NCI-H2107 (cell line): ENCODE data around the gene KCNK4.

ENCODE experiments used
- DNase-seq: peaks from one replicate; lab custom pipeline; 2025; lab: John Stamatoyannopoulos, UW

KCNK4 gene

DNA sequence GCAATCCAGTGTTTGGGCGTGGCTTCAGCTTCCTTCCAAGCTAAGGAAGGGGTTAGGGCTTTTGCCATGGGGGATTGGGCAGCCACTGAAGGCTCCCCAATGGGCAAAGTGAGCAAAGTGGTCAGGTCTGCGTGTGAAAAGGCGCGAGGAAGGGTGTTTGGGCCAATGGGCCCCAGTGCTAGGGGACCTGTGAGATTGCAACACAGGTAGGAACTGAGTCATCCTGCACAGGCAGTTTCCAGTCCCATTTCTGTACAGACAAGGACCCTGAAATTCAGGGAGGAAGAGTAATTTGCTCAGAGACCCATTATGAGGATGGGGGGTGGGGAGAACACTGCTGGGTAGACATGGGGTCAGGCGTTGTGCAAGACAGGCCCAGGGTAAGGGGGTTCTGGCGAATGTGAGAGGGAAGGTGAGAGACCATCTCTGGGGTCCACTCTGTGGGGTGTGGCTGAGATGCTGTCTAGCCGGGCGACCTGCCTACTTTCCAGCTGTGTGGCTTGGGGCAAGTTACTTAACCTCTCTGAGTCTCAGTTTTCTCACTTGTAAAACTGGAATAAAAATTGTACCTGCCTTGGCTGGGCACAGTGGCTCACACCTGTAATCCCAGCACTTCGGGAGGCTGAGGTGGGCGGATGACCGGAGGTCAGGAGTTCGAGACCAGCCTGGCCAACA, 56.2 kb downstream of the KCNK4 start:
- DNase-seq = no peak

DNA sequence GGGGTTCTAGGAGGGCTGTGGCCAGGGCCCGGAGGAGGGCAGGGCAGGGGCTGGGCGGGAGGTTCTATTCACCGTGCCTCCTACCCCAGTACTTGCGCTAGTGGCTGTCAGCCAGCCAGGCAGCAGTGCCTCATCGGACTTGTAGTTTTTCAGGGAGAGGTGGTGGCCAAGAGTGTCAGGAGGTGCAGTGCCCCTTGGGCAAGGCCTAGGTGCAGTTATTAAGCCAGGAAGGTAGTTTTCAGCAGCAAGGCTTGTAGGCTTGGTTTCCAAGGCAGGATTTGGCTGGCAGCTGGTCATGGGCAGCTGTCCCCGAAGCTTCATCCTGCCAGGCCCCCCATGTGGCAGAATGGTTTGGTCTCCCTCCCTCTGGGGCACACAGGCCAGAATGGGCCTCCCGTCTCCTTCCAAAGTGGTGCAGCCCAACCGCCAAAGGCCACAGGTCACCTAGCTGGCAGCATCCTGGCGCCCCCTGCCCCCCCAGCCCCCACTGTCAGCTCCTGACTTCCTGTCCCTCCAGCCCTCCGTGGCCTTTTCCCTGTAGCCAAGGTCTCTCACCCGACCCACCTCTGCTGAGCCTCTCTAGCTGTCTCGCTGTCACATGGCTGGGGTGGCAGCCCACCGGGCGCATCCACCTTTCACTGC, 57.4 kb downstream of the KCNK4 start:
- DNase-seq = no peak

DNA sequence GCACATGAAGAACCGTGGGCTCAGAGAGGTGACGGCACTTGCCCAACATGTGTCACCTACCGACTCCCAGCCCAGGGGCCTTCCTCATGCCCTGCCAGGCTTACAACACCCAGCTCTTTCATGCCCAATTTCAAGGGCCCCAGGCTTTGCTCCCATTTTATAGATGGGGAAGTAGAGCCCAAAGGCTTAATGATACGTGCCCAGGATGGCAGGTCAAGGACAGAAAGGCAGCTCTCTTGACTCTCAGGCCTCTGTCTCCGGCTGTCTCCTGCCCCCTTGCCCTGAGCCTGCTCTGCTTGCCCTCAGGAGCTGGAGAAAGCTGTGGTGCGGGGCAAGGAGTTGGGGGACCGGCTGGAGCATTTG, 57.9 kb downstream of the KCNK4 start:
- DNase-seq = no peak

DNA sequence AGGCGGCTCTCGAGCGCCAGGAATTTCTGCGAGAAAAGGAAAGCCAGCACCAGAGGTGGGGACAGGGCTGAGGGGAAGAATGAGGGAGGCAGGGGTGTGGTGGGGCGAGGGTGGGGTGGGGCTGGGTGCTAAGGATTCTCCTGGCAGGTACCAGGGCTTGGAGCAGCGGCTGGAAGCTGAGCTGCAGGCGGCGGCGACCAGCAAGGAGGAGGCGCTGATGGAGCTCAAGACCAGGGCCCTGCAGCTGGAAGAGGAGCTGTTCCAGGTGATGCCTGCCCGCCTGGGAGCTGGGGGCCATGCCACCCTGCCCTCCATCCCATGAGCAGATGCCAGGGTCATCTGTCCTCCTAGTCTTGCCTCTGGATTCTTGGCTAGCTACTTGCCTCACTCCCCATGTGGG, 58.3 kb downstream of the KCNK4 start:
- no peak for DNase-seq
